GM21360 (cell line): ENCODE results near the gene KRTAP10-4.
"Not testable (repeated sequence)": the region's sequence is repeated elsewhere in the genome, so short reads cannot be mapped to it uniquely, and the experiment has no call there.

Source experiments
- ATAC-seq: cut with Tn5 transposase; IDR thresholded peaks from one replicate; pipeline ENCODE4 v1.9.1; 2021; ENCODE audit warnings: mild to moderate bottlenecking, moderate library complexity; ENCODE audit not compliant: unreplicated experiment

KRTAP10-4 gene

GRCh38 chr21:44533891-44534627, 39.5 kb upstream of the KRTAP10-4 start:
- ATAC-seq: no peak

GRCh38 chr21:44534688-44535087, 38.8 kb upstream of the KRTAP10-4 start:
- ATAC-seq: no peak

- no peak for ATAC-seq
Observed at GRCh38 chr21:44535963-44536362, 37.6 kb upstream of the KRTAP10-4 start.

GRCh38 chr21:44537930-44538911, 35.3 kb upstream of the KRTAP10-4 start:
- no peak for ATAC-seq

- ATAC-seq: no peak
Observed at GRCh38 chr21:44539046-44539445, 34.5 kb upstream of the KRTAP10-4 start.

- ATAC-seq: no peak
Observed at GRCh38 chr21:44539991-44540666, 33.4 kb upstream of the KRTAP10-4 start, which contains the start of gene KRTAP10-1. Gene KRTAP10-1, minus strand, starts transcription at chr21:44540195. Its CDS starts 45 bp downstream, at chr21:44540150.

- ATAC-seq: no peak
Observed at GRCh38 chr21:44540741-44541288, 32.7 kb upstream of the KRTAP10-4 start.

- ATAC-seq: no peak
Observed at GRCh38 chr21:44542716-44543115, 30.8 kb upstream of the KRTAP10-4 start.

- no peak for ATAC-seq
Observed at GRCh38 chr21:44544566-44544965, 29.0 kb upstream of the KRTAP10-4 start.

GRCh38 chr21:44547656-44548331, 25.7 kb upstream of the KRTAP10-4 start:
- ATAC-seq: no peak

GRCh38 chr21:44548381-44548780, 25.1 kb upstream of the KRTAP10-4 start:
- no peak for ATAC-seq

- no peak for ATAC-seq
Observed at GRCh38 chr21:44548922-44549321, 24.6 kb upstream of the KRTAP10-4 start.

GRCh38 chr21:44549525-44550211, 23.9 kb upstream of the KRTAP10-4 start:
- ATAC-seq: no peak

GRCh38 chr21:44550285-44550684, 23.2 kb upstream of the KRTAP10-4 start:
- ATAC-seq: not testable (repeated sequence)

GRCh38 chr21:44550807-44551206, 22.7 kb upstream of the KRTAP10-4 start:
- ATAC-seq: no peak

- ATAC-seq: no peak
Observed at GRCh38 chr21:44551340-44551961, 22.1 kb upstream of the KRTAP10-4 start, which contains the start of gene KRTAP10-2. Gene KRTAP10-2, minus strand, starts transcription at chr21:44551505. Its CDS starts 47 bp downstream, at chr21:44551458.

GRCh38 chr21:44552136-44552535, 21.4 kb upstream of the KRTAP10-4 start:
- ATAC-seq: no peak

- no peak for ATAC-seq
Observed at GRCh38 chr21:44552681-44553080, 20.8 kb upstream of the KRTAP10-4 start.
